ENCODE data around the gene ZIC2.

ZIC2 gene

GRCh38 chr13:99988529-99989275, 7.1 kb downstream of the ZIC2 start:
- DNase-seq = no peak

GRCh38 chr13:99989276-99990125, 7.9 kb downstream of the ZIC2 start:
- no peak for DNase-seq

- no peak for DNase-seq
Observed at GRCh38 chr13:99990126-99990977, 8.8 kb downstream of the ZIC2 start.

GRCh38 chr13:99991013-99991827, 9.6 kb downstream of the ZIC2 start:
- no peak for DNase-seq

- DNase-seq = no peak
Observed at GRCh38 chr13:99991828-99992775, 10.5 kb downstream of the ZIC2 start.

GRCh38 chr13:99992949-99993351, 11.4 kb downstream of the ZIC2 start:
- no peak for DNase-seq

- DNase-seq = no peak
Observed at GRCh38 chr13:99993660-99994637, 12.4 kb downstream of the ZIC2 start.

GRCh38 chr13:99994638-99995020, 13.0 kb downstream of the ZIC2 start:
- no peak for DNase-seq

GRCh38 chr13:99995104-99995588, 13.6 kb downstream of the ZIC2 start:
- no peak for DNase-seq

GRCh38 chr13:99995589-99996380, 14.2 kb downstream of the ZIC2 start:
- DNase-seq = no peak

- no peak for DNase-seq
Observed at GRCh38 chr13:99996381-99996973, 14.9 kb downstream of the ZIC2 start.

- no peak for DNase-seq
Observed at GRCh38 chr13:99997702-99998214, 16.2 kb downstream of the ZIC2 start.

- no peak for DNase-seq
Observed at GRCh38 chr13:99998261-99998660, 16.7 kb downstream of the ZIC2 start.

- DNase-seq = no peak
Observed at GRCh38 chr13:100014621-100015020, 33.0 kb downstream of the ZIC2 start.

GRCh38 chr13:100019780-100020356, 38.3 kb downstream of the ZIC2 start:
- no peak for DNase-seq

GRCh38 chr13:100022798-100023197, 41.2 kb downstream of the ZIC2 start:
- DNase-seq = no peak

GRCh38 chr13:100024023-100024422, 42.4 kb downstream of the ZIC2 start:
- DNase-seq = no peak

- no peak for DNase-seq
Observed at GRCh38 chr13:100029933-100030332, 48.3 kb downstream of the ZIC2 start.

Data from NCI-H187 (cell line).